HG03378 (cell line): Measurements from ENCODE around the gene NECAB3.
A peak's percentile ranks its signal among the peaks of the same experiment; 100 is the strongest.
"Not testable (repeated sequence)": the region's sequence is repeated elsewhere in the genome, so short reads cannot be mapped to it uniquely, and the experiment has no call there.

Experiments used
- ATAC-seq: cut with Tn5 transposase; IDR thresholded peaks from one replicate; pipeline ENCODE4 v1.9.1; 2021; ENCODE audit warnings: mild to moderate bottlenecking, moderate library complexity; ENCODE audit not compliant: unreplicated experiment

NECAB3 gene

GRCh38 chr20:33674294-33675135 is at the start of gene NECAB3:
Gene NECAB3, minus strand, starts transcription at chr20:33674428. Its CDS starts 76 bp downstream, at chr20:33674352.
- no peak for ATAC-seq

- no peak for ATAC-seq
Measured at GRCh38 chr20:33721391-33722140, 47.3 kb upstream of the NECAB3 start.

GRCh38 chr20:33719989-33720709 is 45.9 kb upstream of the NECAB3 start, which contains the start of gene PXMP4:
Gene PXMP4, minus strand, starts transcription at chr20:33720310. Its CDS starts 103 bp downstream, at chr20:33720207.
- ATAC-seq: peak; percentile 97

- ATAC-seq: no peak
Measured at GRCh38 chr20:33719277-33719988, 45.2 kb upstream of the NECAB3 start.

GRCh38 chr20:33716498-33716897 is 42.3 kb upstream of the NECAB3 start:
- ATAC-seq: no peak

- ATAC-seq: no peak
Measured at GRCh38 chr20:33713865-33714367, 39.7 kb upstream of the NECAB3 start.

- no peak for ATAC-seq
Measured at GRCh38 chr20:33711446-33711738, 37.2 kb upstream of the NECAB3 start.

- no peak for ATAC-seq
Measured at GRCh38 chr20:33710681-33711445, 36.6 kb upstream of the NECAB3 start.

- no peak for ATAC-seq
Measured at GRCh38 chr20:33709905-33710541, 35.8 kb upstream of the NECAB3 start.

GRCh38 chr20:33709398-33709797 is 35.2 kb upstream of the NECAB3 start:
- no peak for ATAC-seq

- no peak for ATAC-seq
Measured at GRCh38 chr20:33707668-33708067, 33.4 kb upstream of the NECAB3 start.

- no peak for ATAC-seq
Measured at GRCh38 chr20:33704197-33704924, 30.1 kb upstream of the NECAB3 start.

GRCh38 chr20:33703498-33704137 is 29.4 kb upstream of the NECAB3 start:
- ATAC-seq: no peak

- no peak for ATAC-seq
Measured at GRCh38 chr20:33702861-33703260, 28.6 kb upstream of the NECAB3 start.

- no peak for ATAC-seq
Measured at GRCh38 chr20:33701629-33702450, 27.6 kb upstream of the NECAB3 start.

- not testable (repeated sequence) for ATAC-seq
Measured at GRCh38 chr20:33700696-33701441, 26.6 kb upstream of the NECAB3 start.

- ATAC-seq: not testable (repeated sequence)
Measured at GRCh38 chr20:33698966-33699365, 24.7 kb upstream of the NECAB3 start.
